ENCODE data around the gene HABP2. TPM values are rescaled to one million over a fixed set of nuclear protein-coding genes. Genes with fewer than 3 reads are reported as not detected.
A peak's percentile ranks its signal among the peaks of the same experiment; 100 is the strongest.

Gene HABP2
- polyA plus RNA-seq, 1 of the 3 experiments (the other 2 are of a cell fraction): not detected

GRCh38 chr10:113537672-113538071, 15.2 kb upstream of the HABP2 start:
- WGBS (ENCODE audit: low lambda C conversion rate): 75% methylated on average over 3 of the region's 3 CpGs
- Histone ChIP-seq H2AFZ (ENCODE audit: low read depth) (no peak overlapping the region), H4K20me1 (ENCODE audit: insufficient read depth) (no peaks in the 10 kb centered on the region), H3K4me2 (no peak overlapping the region), H3F3A (replicated peaks; ENCODE audit: insufficient read depth) (no peaks in the 10 kb centered on the region), H3K36me3 (replicated peaks in 1 of 2; ENCODE audit: control insufficient read depth in 1 of 2, insufficient read depth in 2 of 2, low read length in 1 of 2) (no peaks in the 10 kb centered on the region), H3K4me3 (ENCODE audit: low read depth in 2 of 2, low read length in 1 of 2) (no peak overlapping the region), H3K27ac (ENCODE audit: low read depth in 2 of 2, low read length in 1 of 2) (no peak overlapping the region), H3K27me3 (ENCODE audit: insufficient read depth) (no peaks in the 10 kb centered on the region), H3K9me3 (no peaks in the 10 kb centered on the region), H3K79me2 (ENCODE audit: insufficient read depth) (no peaks in the 10 kb centered on the region), H3K4me1 (ENCODE audit: control insufficient read depth in 1 of 2, insufficient read depth in 2 of 2, low read depth in 1 of 2, low read length in 1 of 2) (peaks cover 0 to 14% of the 10 kb centered on the region in 2 experiments; a peak in 2 of 4 replicates), H3K9me2 (no peaks in the 10 kb centered on the region), H3K9ac (no peak overlapping the region)
- CTCF ChIA-PET: no interaction called here
- no peak for DNase-seq
- TF ChIP-seq EP300 (IDR thresholded peaks at IDR 0.05; ENCODE audit: borderline replicate concordance in 1 of 2, low read depth in 1 of 2, low read length in 1 of 2) (no peak), RFX5 (IDR thresholded peaks at IDR 0.05; ENCODE audit: low read length) (no peak), MEF2A (IDR thresholded peaks at IDR 0.05; ENCODE audit: borderline replicate concordance, low read depth) (no peak), FOXM1 (IDR thresholded peaks at IDR 0.05; ENCODE audit: low read depth) (no peak), EZH2phosphoT487 (IDR thresholded peaks at IDR 0.05; ENCODE audit: borderline replicate concordance, low read depth) (no peak), GATA2 (CRISPR knock-in tag; IDR thresholded peaks at IDR 0.05) (no peak), CHD2 (IDR thresholded peaks at IDR 0.05; ENCODE audit: low read length, partially characterized antibody) (no peak), PBX3 (IDR thresholded peaks at IDR 0.05) (no peak), MXI1 (IDR thresholded peaks at IDR 0.05; ENCODE audit: low read depth, low read length) (no peak), TCF12 (IDR thresholded peaks at IDR 0.05) (no peak), POLR2AphosphoS5 (IDR thresholded peaks at IDR 0.05; ENCODE audit: low read depth, low read length) (no peak)
- POLR2A ChIA-PET: no interaction called here

- Histone ChIP-seq H3K36me3 (replicated peaks in 1 of 2; ENCODE audit: control insufficient read depth in 1 of 2, insufficient read depth in 2 of 2, low read length in 1 of 2) (no peaks in the 10 kb centered on the region), H3K27ac (ENCODE audit: low read depth in 2 of 2, low read length in 1 of 2) (no peak overlapping the region), H2AFZ (ENCODE audit: low read depth) (no peak overlapping the region), H4K20me1 (ENCODE audit: insufficient read depth) (no peaks in the 10 kb centered on the region), H3K27me3 (ENCODE audit: insufficient read depth) (no peaks in the 10 kb centered on the region), H3K4me3 (ENCODE audit: low read depth in 2 of 2, low read length in 1 of 2) (no peak overlapping the region), H3K9me3 (no peaks in the 10 kb centered on the region), H3K9ac (no peak overlapping the region), H3K4me1 (ENCODE audit: control insufficient read depth in 1 of 2, insufficient read depth in 2 of 2, low read depth in 1 of 2, low read length in 1 of 2) (peaks cover 0 to 14% of the 10 kb centered on the region in 2 experiments; a peak in 2 of 4 replicates), H3F3A (replicated peaks; ENCODE audit: insufficient read depth) (no peaks in the 10 kb centered on the region), H3K9me2 (no peaks in the 10 kb centered on the region), H3K79me2 (ENCODE audit: insufficient read depth) (no peaks in the 10 kb centered on the region), H3K4me2 (no peak overlapping the region)
- TF ChIP-seq GATA2 (CRISPR knock-in tag; IDR thresholded peaks at IDR 0.05) (no peak), MEF2A (IDR thresholded peaks at IDR 0.05; ENCODE audit: borderline replicate concordance, low read depth) (no peak)
- DNase-seq: no peak
- CTCF ChIA-PET: interaction anchor here (1.0 kb wide), 1 partner anchor 17 kb away, joined by 3 read pairs; no protein-coding TSS in a partner anchor
- WGBS (ENCODE audit: low lambda C conversion rate): 48% methylated on average over 1 of the region's 1 CpG
- POLR2A ChIA-PET: no interaction called here
Observed at GRCh38 chr10:113538151-113538550, 14.7 kb upstream of the HABP2 start.

GRCh38 chr10:113539789-113540188, 13.1 kb upstream of the HABP2 start:
- POLR2A ChIA-PET: no interaction called here
- CTCF ChIA-PET: interaction anchor here (5.0 kb wide), 1 partner anchor 19 kb away, joined by 28 read pairs; no protein-coding TSS in a partner anchor
- no peaks in the 10 kb centered on the region for H3K27me3 ChIP-seq (ENCODE audit: insufficient read depth)
- TF ChIP-seq GATA2 (CRISPR knock-in tag; IDR thresholded peaks at IDR 0.05) (no peak), PBX3 (IDR thresholded peaks at IDR 0.05) (peak; percentile 37), USF1 (IDR thresholded peaks at IDR 0.05; ENCODE audit: borderline replicate concordance, low read depth) (no peak), NFIC (IDR thresholded peaks at IDR 0.05; ENCODE audit: borderline replicate concordance) (peak; percentile 51; the same call in 1 of the 2 replicates), CHD2 (IDR thresholded peaks at IDR 0.05; ENCODE audit: low read length, partially characterized antibody) (no peak), RCOR1 (IDR thresholded peaks at IDR 0.05; ENCODE audit: low read length) (no peak), USF2 (IDR thresholded peaks at IDR 0.05; ENCODE audit: borderline replicate concordance, low read depth, low read length) (no peak)

More at GRCh38 chr10:113539789-113540188, 13.1 kb upstream of the HABP2 start:
- peaks cover 0 to 14% of the 10 kb centered on the region in 2 experiments; a peak in 2 of 4 replicates for H3K4me1 ChIP-seq (ENCODE audit: control insufficient read depth in 1 of 2, insufficient read depth in 2 of 2, low read depth in 1 of 2, low read length in 1 of 2)
- H3K9me3 ChIP-seq: no peaks in the 10 kb centered on the region
- DNase-seq: no peak
- H2AFZ ChIP-seq (ENCODE audit: low read depth): 0 out of 2 replicates have a peak overlapping the region, but pooled peaks have one; percentile 38
- H3K9me2 ChIP-seq: no peaks in the 10 kb centered on the region
- no peaks in the 10 kb centered on the region for H3K79me2 ChIP-seq (ENCODE audit: insufficient read depth)
- H4K20me1 ChIP-seq (ENCODE audit: insufficient read depth): no peaks in the 10 kb centered on the region
- no peaks in the 10 kb centered on the region for H3K36me3 ChIP-seq (replicated peaks in 1 of 2; ENCODE audit: control insufficient read depth in 1 of 2, insufficient read depth in 2 of 2, low read length in 1 of 2)
- H3K9ac ChIP-seq: no peak overlapping the region
- H3K4me3 ChIP-seq (ENCODE audit: low read depth in 2 of 2, low read length in 1 of 2): no peak overlapping the region
- peak overlapping the region in 1 of 2 experiments; percentile 3; a peak in 1 of 4 replicates for H3K27ac ChIP-seq (ENCODE audit: low read depth in 2 of 2, low read length in 1 of 2)
- no peak overlapping the region for H3K4me2 ChIP-seq
- no peaks in the 10 kb centered on the region for H3F3A ChIP-seq (replicated peaks; ENCODE audit: insufficient read depth)
- WGBS (ENCODE audit: low lambda C conversion rate): 50% methylated on average over 7 of the region's 7 CpGs

All from SK-N-SH (cell line).